K562 (cell line): ENCODE data around the gene BOD1L2. TPM values are rescaled to one million over a fixed set of nuclear protein-coding genes. Genes with fewer than 3 reads are reported as not detected.

ENCODE experiments used
- ATAC-seq: fragments of 200-7000 bp; cut with Tn5 transposase; 3 replicates; pipeline ENCODE4 v1.9.1; 2020; ENCODE audit warnings: moderate library complexity
- BruUV-seq: library from RNA; stranded (reverse); fragments of 400-500 nt; replicated peaks from 2 replicates; lab custom pipeline; 2021; lab: Mats Ljungman, UMichigan
- CTCF ChIA-PET: fragments of 300-600 bp; formaldehyde crosslinking; extraction: SDS; loops from one replicate; lab custom pipeline; 2021; ENCODE audit warnings: low intra/inter-chr PET ratio; lab: Yijun Ruan, JAX
- POLR2A ChIA-PET: fragments of 300-600, 350-650 bp; sonication (Branson Sonifier 250); formaldehyde crosslinking; extraction: SDS; loops from one replicate; lab custom pipeline; 2021; ENCODE audit warnings: antibody characterized with exemption, inconsistent platforms; lab: Yijun Ruan, JAX
- DNase-seq, 4 experiments: peaks; one replicate each; pipeline versions ENCODE4 v3.0.0 to v3.0.0-alpha.2; 2011 to 2018; ENCODE audit warnings: low spot score in 3 of 4, mixed read lengths in 3 of 4; ENCODE audit errors: extremely low read depth in 1 of 4
- FAIRE-seq: peaks from 2 replicates; lab custom pipeline; 2011; peaks lifted over from hg19 to GRCh38; lab: Jason Lieb, UNC
- H2AFZ ChIP-seq: 2 replicates; pipeline ENCODE4 v1.6.0; 2011; ENCODE audit warnings: low read depth, low read length, control low read depth, inconsistent platforms
- H3K27ac ChIP-seq: fragments of 200-600 bp; 3 replicates; pipeline ENCODE4 v1.8.0; 2011; ENCODE audit warnings: low read depth, mild to moderate bottlenecking, control low read depth, inconsistent platforms, low read length, moderate library complexity, mixed read lengths; ENCODE audit errors: extremely low read depth
- H3K27me3 ChIP-seq, 2 experiments: fragments of 300-600 bp in 1 of 2; 2 replicates in 1 of 2; 3 replicates in 1 of 2; pipeline versions ENCODE4 v1.6.0 to v1.8.0; 2011; ENCODE audit warnings: inconsistent platforms in 2 of 2, low read length in 2 of 2, mild to moderate bottlenecking in 1 of 2, mixed read lengths in 1 of 2, moderate library complexity in 1 of 2; ENCODE audit not compliant: control insufficient read depth in 2 of 2, insufficient read depth in 2 of 2
- H3K36me3 ChIP-seq: fragments of 300-600 bp; 3 replicates; pipeline ENCODE4 v1.8.0; 2011; ENCODE audit warnings: mild to moderate bottlenecking, low read length, inconsistent platforms; ENCODE audit not compliant: control insufficient read depth, insufficient read depth
- H3K4me1 ChIP-seq, 2 experiments: fragments of 200-600 bp in 1 of 2; replicated peaks in 1 of 2; 2 replicates in 1 of 2; 3 replicates in 1 of 2; pipeline versions ENCODE4 v1.5.1 to v1.8.0; 2011; ENCODE audit warnings: inconsistent platforms in 2 of 2, low read length in 2 of 2, mild to moderate bottlenecking in 1 of 2, mixed read lengths in 1 of 2, moderate library complexity in 1 of 2; ENCODE audit not compliant: control insufficient read depth in 2 of 2, insufficient read depth in 2 of 2
- H3K4me2 ChIP-seq: 2 replicates; pipeline ENCODE4 v1.6.1; 2011; ENCODE audit warnings: low read length, control low read depth, inconsistent platforms, mixed read lengths; ENCODE audit not compliant: insufficient read depth
- H3K4me3 ChIP-seq: fragments of 200-600 bp; sonication (generic), shearing (Covaris generic); 2 replicates; pipeline ENCODE4 v1.5.1; 2016; ENCODE audit warnings: control low read depth, inconsistent platforms
- H3K79me2 ChIP-seq: fragments of 200-600 bp; 3 replicates; pipeline ENCODE4 v1.8.0; 2011; ENCODE audit warnings: low read length, inconsistent platforms; ENCODE audit not compliant: control insufficient read depth, insufficient read depth
- H3K9ac ChIP-seq, 2 experiments: 2 replicates each; pipeline versions ENCODE4 v1.6.0 to v1.6.1; 2011; ENCODE audit warnings: low read depth in 2 of 2, low read length in 2 of 2, control low read depth in 1 of 2, inconsistent platforms in 1 of 2, mild to moderate bottlenecking in 1 of 2, mixed read lengths in 1 of 2; ENCODE audit not compliant: insufficient read depth in 1 of 2
- H3K9me1 ChIP-seq: one replicate; pipeline ENCODE4 v1.6.0; 2011; ENCODE audit warnings: inconsistent platforms, mild to moderate bottlenecking, low read length, moderate library complexity; ENCODE audit not compliant: control insufficient read depth, insufficient read depth
- H3K9me3 ChIP-seq: replicated peaks from 2 replicates; pipeline ENCODE4 v1.5.1; 2011; ENCODE audit warnings: low read depth, low read length, inconsistent platforms; ENCODE audit not compliant: control insufficient read depth, insufficient read depth
- H4K20me1 ChIP-seq: replicated peaks from 2 replicates; pipeline ENCODE4 v1.6.1; 2011; ENCODE audit warnings: low read length, inconsistent platforms, mixed read lengths; ENCODE audit not compliant: control insufficient read depth, insufficient read depth
- DIDO1 ChIP-seq: fragments of 450-650 bp; IDR thresholded peaks from 2 replicates; pipeline ENCODE4 v1.6.1; 2016; ENCODE audit warnings: low read depth, missing biosample characterization, missing genetic modification characterization
- MTF1 ChIP-seq: fragments of 250-450 bp; sonication (Bioruptor Pico); IDR thresholded peaks from 2 replicates; pipeline ENCODE4 v1.9.0; 2021; ENCODE audit warnings: moderate library complexity, mild to moderate bottlenecking, inconsistent platforms, borderline replicate concordance
- NFXL1 ChIP-seq: fragments of 450-650 bp; formaldehyde crosslinking; IDR thresholded peaks from 2 replicates; pipeline ENCODE4 v1.4.0; 2021; ENCODE audit warnings: mild to moderate bottlenecking
- NR2F6 ChIP-seq: fragments of 450-650 bp; formaldehyde crosslinking; IDR thresholded peaks from 2 replicates; pipeline ENCODE4 v1.4.0; 2020; ENCODE audit warnings: mild to moderate bottlenecking
- PCBP1 ChIP-seq: fragments of 200-400 bp; formaldehyde crosslinking; IDR thresholded peaks from 2 replicates; pipeline ENCODE4 v1.6.1; 2018; ENCODE audit warnings: mild to moderate bottlenecking, low read depth, low read length; ENCODE audit not compliant: poor library complexity, severe bottlenecking
- PREB ChIP-seq: sonication (generic); formaldehyde crosslinking; IDR thresholded peaks from 2 replicates; pipeline ENCODE4 v1.8.1; 2023; ENCODE audit warnings: mild to moderate bottlenecking, missing genetic modification reagents
- PYGO2 ChIP-seq: fragments of 450-650 bp; IDR thresholded peaks from 2 replicates; pipeline ENCODE4 v1.6.1; 2016; ENCODE audit warnings: mild to moderate bottlenecking, missing genetic modification characterization, moderate library complexity, missing compliant biosample characterization
- RBM25 ChIP-seq: fragments of 200-400 bp; formaldehyde crosslinking; IDR thresholded peaks from 2 replicates; pipeline ENCODE4 v1.6.1; 2018; ENCODE audit warnings: low read length, low read depth, moderate library complexity; ENCODE audit not compliant: severe bottlenecking
- RUNX1 ChIP-seq: sonication (generic); IDR thresholded peaks from 2 replicates; pipeline ENCODE4 v1.6.1; 2016; ENCODE audit warnings: antibody characterized with exemption, low read depth
- SAFB2 ChIP-seq: fragments of 200-400 bp; formaldehyde crosslinking; IDR thresholded peaks from 2 replicates; pipeline ENCODE4 v1.6.1; 2018; ENCODE audit warnings: borderline replicate concordance, low read length, low read depth, moderate library complexity; ENCODE audit not compliant: severe bottlenecking
- SMARCB1 ChIP-seq: IDR thresholded peaks from 2 replicates; pipeline ENCODE4 v1.6.1; 2011; ENCODE audit warnings: improper control_type of control experiment, low read depth; ENCODE audit not compliant: insufficient read length
- TAF7 ChIP-seq: fragments of 450-650 bp; IDR thresholded peaks from 2 replicates; pipeline ENCODE4 v1.6.1; 2016; ENCODE audit warnings: missing genetic modification characterization, missing compliant biosample characterization
- ZNF212 ChIP-seq: fragments of 450-650 bp; formaldehyde crosslinking; IDR thresholded peaks from 2 replicates; pipeline ENCODE4 v1.4.0; 2020; ENCODE audit warnings: mild to moderate bottlenecking
- ZNF717 ChIP-seq: fragments of 250-450 bp; sonication (Bioruptor Pico); IDR thresholded peaks from 2 replicates; pipeline ENCODE4 v1.5.0; 2021
- ZZZ3 ChIP-seq: fragments of 450-650 bp; IDR thresholded peaks from 2 replicates; pipeline ENCODE4 v1.6.1; 2016; ENCODE audit warnings: antibody characterized with exemption, mild to moderate bottlenecking, moderate library complexity
- WGBS: fragments of 100-300 bp; shearing (Covaris generic); methylation state at CpG from one replicate; pipeline ENCODE4 v1.1.6; 2016; ENCODE audit warnings: low coverage, mixed read lengths; ENCODE audit not compliant: insufficient coverage; ENCODE audit errors: missing lambda C conversion rate; 5-methylcytosine and 5-hydroxymethylcytosine counted together
- in situ Hi-C: fragments of 300-500 bp; cut with MboI; formaldehyde crosslinking; loops from 4 replicates; pipeline ENCODE4 v1.15.0; 2018; ENCODE audit warnings: inconsistent platforms, mixed read lengths
- intact Hi-C: fragments of 100-400 bp; cut with micrococcal nuclease; formaldehyde crosslinking; loops from 2 replicates; pipeline ENCODE4 v1.14.2; 2022
- polyA plus RNA-seq, 8 experiments: library from polyadenylated mRNA; depleted of rRNA in 4 of 8; stranded (reverse) in 5 of 8; unstranded in 3 of 8; fragments of >200 nt; fragmentation: Nextera tagmentation in 2 of 8; fragmentation: Illumina TruSeq in 1 of 8; extraction: Ambion mirVana in 2 of 8; extraction: Trizol in 1 of 8; gene quantifications; 2 replicates each; pipeline versions ENCODE4 v1.2.1 to v1.2.3, GENCODE V29; 2011 to 2014; ENCODE audit warnings: inconsistent platforms in 1 of 8, missing spikeins in 1 of 8
- total RNA-seq, 7 experiments: library from RNA; depleted of rRNA in 6 of 7; stranded (reverse); fragments of >200 nt in 6 of 7; fragmentation: Illumina TruSeq in 2 of 7; extraction: Trizol in 2 of 7; gene quantifications; 2 replicates each; pipeline versions ENCODE4 v1.2.1 to v1.2.3, GENCODE V29; 2011 to 2021; ENCODE audit warnings: low replicate concordance in 1 of 7

The BOD1L2 gene
- total and polyA plus RNA-seq, 9 of the 15 experiments (the other 6 are each of a cell fraction or from before 2014, with no cell fraction given) = 0.03 TPM; not detected in 8

- H3K4me3 ChIP-seq = no peak overlapping the region
- TF ChIP-seq SAFB2 = no peak
- no peak for TF ChIP-seq SMARCB1
- no peak for TF ChIP-seq TAF7 (tag)
- TF ChIP-seq, all 486 proteins: peak for 0
- POLR2A ChIA-PET = no interaction called here
- WGBS = 4% methylated on average over 3 of the region's 4 CpGs
- Histone ChIP-seq H3K9me1 (no peaks in the 10 kb centered on the region), H3K27ac (no peak overlapping the region), H3K4me2 (no peak overlapping the region), H3K4me1 (no peaks in the 10 kb centered on the region), H4K20me1 (no peaks in the 10 kb centered on the region), H3K9me3 (no peaks in the 10 kb centered on the region), H3K36me3 (no peaks in the 10 kb centered on the region), H3K79me2 (no peaks in the 10 kb centered on the region), H3K9ac (no peak overlapping the region), H2AFZ (no peak overlapping the region), H3K27me3 (no peaks in the 10 kb centered on the region)
- ATAC-seq (no peak), FAIRE-seq (no peak), DNase-seq (no peak)
- BruUV-seq = no TSS peak
- in situ Hi-C loops (no loop called here), intact Hi-C loops (no loop called here)
- CTCF ChIA-PET = no interaction called here
Observed at GRCh38 chr18:57113799-57114420, 33.0 kb upstream of the BOD1L2 start.

GRCh38 chr18:57116598-57117132 lies 30.2 kb upstream of the BOD1L2 start:
- intact Hi-C loops (no loop called here), in situ Hi-C loops (no loop called here)
- Histone ChIP-seq H3K4me2 (no peak overlapping the region), H3K9ac (no peak overlapping the region), H3K36me3 (no peaks in the 10 kb centered on the region), H3K79me2 (no peaks in the 10 kb centered on the region), H3K9me1 (no peaks in the 10 kb centered on the region), H4K20me1 (no peaks in the 10 kb centered on the region), H3K27ac (no peak overlapping the region), H3K27me3 (peaks cover 0 to 4% of the 10 kb centered on the region in 2 experiments; a peak in 2 of 5 replicates), H3K9me3 (no peaks in the 10 kb centered on the region), H3K4me1 (peaks cover 0 to 2% of the 10 kb centered on the region in 2 experiments; a peak in 2 of 5 replicates), H2AFZ (no peak overlapping the region), H3K4me3 (no peak overlapping the region)
- no peak for ATAC-seq
- ChIA-PET CTCF (no interaction called here), POLR2A (no interaction called here)
- no peak for FAIRE-seq
- no peak for DNase-seq
- no TSS peak for BruUV-seq
- 2% methylated on average over 6 of the region's 7 CpGs for WGBS
- TF ChIP-seq NFXL1 = no peak
- TF ChIP-seq PREB (CRISPR knock-in tag) = no peak
- no peak for TF ChIP-seq MTF1 (CRISPR knock-in tag)
- TF ChIP-seq ZZZ3 = no peak
- TF ChIP-seq RBM25 = no peak
- TF ChIP-seq PYGO2 (tag) = no peak
- no peak for TF ChIP-seq ZNF717
- TF ChIP-seq DIDO1 (tag) = no peak
- no peak for TF ChIP-seq PCBP1
- TF ChIP-seq NR2F6 (CRISPR knock-in tag) = no peak
- no peak for TF ChIP-seq RUNX1
- TF ChIP-seq ZNF212 (CRISPR knock-in tag) = no peak
